ENCODE data around the gene TSNAX.
"Not testable (repeated sequence)": the region's sequence is repeated elsewhere in the genome, so short reads cannot be mapped to it uniquely, and the experiment has no call there.

TSNAX gene

GRCh38 chr1:231561647-231562383, 33.3 kb downstream of the TSNAX start:
- in situ Hi-C loops (cut with MboI; ENCODE audit: low sequenced_read_pairs) = no loop called here

DNA sequence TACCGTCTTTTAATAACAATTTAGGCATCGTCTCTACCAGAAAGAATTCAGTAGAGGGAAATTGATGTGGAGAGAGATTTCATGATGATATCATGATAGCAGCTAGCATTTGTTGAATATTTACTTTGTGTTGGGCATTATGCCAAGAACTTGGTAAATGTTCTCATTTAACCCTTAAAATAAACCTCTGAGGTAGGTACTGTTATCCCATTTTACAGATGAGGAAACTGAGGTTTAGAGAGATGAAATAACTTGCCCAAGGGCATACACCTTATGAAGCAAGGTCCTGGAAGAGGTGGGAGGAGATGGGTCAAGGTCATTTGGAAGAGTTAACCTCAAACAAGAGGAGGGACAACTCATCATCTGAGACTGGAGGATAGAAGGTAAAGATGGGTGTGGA, 34.8 kb downstream of the TSNAX start:
- in situ Hi-C loops (cut with MboI; ENCODE audit: low sequenced_read_pairs) = no loop called here

- in situ Hi-C loops (cut with MboI; ENCODE audit: low sequenced_read_pairs) = no loop called here
Observed at GRCh38 chr1:231564373-231564772, 35.9 kb downstream of the TSNAX start.

DNA sequence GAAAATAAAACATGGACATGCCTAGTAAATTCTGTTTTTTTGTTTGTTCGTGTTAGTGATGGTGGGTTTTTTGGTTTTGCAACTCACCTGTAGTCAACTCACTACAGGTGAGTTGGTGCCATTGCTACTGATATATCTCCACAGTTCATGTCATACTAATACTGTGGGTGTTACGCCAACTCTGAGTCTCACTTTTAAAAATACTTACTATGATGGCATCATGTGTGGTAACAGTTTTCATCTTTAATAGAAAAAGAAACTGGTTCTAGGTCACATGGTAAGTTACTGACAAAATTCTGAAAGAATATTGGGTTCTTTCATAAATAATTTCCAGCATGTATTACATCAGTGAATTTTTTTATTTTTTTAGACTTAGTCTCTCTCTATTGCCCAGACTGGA, 38.0 kb downstream of the TSNAX start:
- in situ Hi-C loops (cut with MboI; ENCODE audit: low sequenced_read_pairs) = no loop called here

DNA sequence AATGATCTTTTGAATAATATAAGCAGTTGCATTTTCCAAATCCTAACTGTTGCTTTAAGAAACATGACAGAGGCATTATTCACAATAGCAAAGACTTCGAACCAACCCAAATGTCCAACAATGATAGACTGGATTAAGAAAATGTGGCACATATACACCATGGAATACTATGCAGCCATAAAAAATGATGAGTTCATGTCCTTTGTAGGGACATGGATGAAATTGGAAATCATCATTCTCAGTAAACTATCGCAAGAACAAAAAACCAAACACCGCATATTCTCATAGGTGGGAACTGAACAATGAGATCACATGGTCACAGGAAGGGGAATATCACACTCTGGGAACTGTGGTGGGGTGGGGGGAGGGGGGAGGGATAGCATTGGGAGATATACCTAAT, 41.8 kb downstream of the TSNAX start:
- in situ Hi-C loops (cut with MboI; ENCODE audit: low sequenced_read_pairs) = not testable (repeated sequence)

GRCh38 chr1:231571904-231572303, 43.4 kb downstream of the TSNAX start:
- in situ Hi-C loops (cut with MboI; ENCODE audit: low sequenced_read_pairs) = no loop called here

GRCh38 chr1:231575472-231575871, 47.0 kb downstream of the TSNAX start:
- in situ Hi-C loops (cut with MboI; ENCODE audit: low sequenced_read_pairs) = no loop called here

- in situ Hi-C loops (cut with MboI; ENCODE audit: low sequenced_read_pairs) = no loop called here
Observed at GRCh38 chr1:231576804-231577718, 48.6 kb downstream of the TSNAX start.

GRCh38 chr1:231580874-231581273, 52.4 kb downstream of the TSNAX start:
- in situ Hi-C loops (cut with MboI; ENCODE audit: low sequenced_read_pairs) = no loop called here

GRCh38 chr1:231581859-231582258, 53.4 kb downstream of the TSNAX start:
- in situ Hi-C loops (cut with MboI; ENCODE audit: low sequenced_read_pairs) = no loop called here

GRCh38 chr1:231583376-231583775, 54.9 kb downstream of the TSNAX start:
- in situ Hi-C loops (cut with MboI; ENCODE audit: low sequenced_read_pairs) = no loop called here

GRCh38 chr1:231584117-231584516, 55.6 kb downstream of the TSNAX start:
- in situ Hi-C loops (cut with MboI; ENCODE audit: low sequenced_read_pairs) = no loop called here

DNA sequence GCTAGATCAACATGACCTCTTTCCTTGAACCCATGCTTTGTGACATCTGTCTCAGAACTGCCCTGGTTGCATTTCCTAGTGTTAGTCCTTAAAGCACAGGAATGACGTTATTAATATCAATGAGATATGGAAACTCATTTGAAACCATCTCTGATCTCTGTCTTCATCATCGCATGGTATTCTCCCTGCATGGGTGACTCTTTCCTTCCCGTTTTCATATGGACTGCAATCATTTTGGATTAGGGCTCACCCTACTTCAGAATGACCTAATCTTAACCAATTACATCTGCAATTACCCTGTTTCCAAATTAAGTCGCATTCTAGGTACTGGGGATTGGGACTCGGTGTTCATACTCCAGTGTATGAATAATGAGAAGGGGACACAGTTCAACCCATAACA, 56.5 kb downstream of the TSNAX start:
- in situ Hi-C loops (cut with MboI; ENCODE audit: low sequenced_read_pairs) = no loop called here

GRCh38 chr1:231590453-231591198, 62.2 kb downstream of the TSNAX start:
- in situ Hi-C loops (cut with MboI; ENCODE audit: low sequenced_read_pairs) = no loop called here

DNA sequence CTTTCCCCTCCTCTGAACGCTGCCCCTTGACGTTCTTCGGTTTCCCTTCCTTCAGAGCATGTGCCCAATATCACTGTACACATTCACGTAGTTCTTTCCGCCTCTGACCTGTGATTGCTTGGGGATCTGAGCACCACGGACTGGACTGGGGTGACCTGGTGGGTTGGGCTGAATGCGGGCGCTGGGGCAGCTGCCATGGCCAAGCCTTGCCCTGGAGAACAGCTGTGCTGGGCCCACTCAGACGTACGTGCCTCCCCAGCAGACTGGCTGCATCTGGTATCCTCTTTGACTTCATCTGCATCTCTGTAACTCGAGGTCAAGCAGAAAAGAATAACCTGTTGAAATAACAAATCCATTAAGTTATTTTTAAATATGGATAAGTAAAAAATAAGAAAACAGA, 63.0 kb downstream of the TSNAX start:
- in situ Hi-C loops (cut with MboI; ENCODE audit: low sequenced_read_pairs) = no loop called here

GRCh38 chr1:231592809-231593208, 64.3 kb downstream of the TSNAX start:
- in situ Hi-C loops (cut with MboI; ENCODE audit: low sequenced_read_pairs) = no loop called here

DNA sequence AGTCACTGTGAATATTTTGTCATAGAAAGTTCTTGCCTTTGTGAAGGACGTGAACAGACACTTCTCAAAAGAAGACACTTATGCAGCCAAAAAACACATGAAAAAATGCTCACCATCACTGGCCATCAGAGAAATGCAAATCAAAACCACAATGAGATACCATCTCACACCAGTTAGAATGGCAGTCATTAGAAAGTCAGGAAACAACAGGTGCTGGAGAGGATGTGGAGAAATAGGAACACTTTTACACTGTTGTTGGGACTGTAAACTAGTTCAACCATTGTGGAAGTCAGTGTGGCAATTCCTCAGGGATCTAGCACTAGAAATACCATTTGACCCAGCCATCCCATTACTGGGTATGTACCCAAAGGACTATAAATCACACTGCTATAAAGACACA, 64.8 kb downstream of the TSNAX start:
- in situ Hi-C loops (cut with MboI; ENCODE audit: low sequenced_read_pairs) = not testable (repeated sequence)

DNA sequence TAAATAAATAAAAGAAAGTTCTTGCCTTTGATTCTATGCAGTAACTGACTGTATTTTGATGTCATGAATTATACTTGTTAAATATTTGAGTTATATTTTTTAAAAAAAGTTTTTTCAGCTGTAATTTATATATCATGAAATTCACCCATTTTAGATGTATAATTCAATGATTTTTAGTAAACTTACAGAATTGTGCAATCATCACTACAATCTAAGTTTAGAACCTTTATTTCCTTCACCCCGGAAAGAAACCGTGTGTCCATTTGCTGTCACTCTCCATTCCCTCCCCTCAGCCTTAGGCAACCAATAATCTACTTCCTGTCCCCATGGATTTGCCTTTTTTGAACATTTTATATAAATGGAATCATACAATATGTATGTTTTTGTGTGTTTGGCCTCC, 65.7 kb downstream of the TSNAX start:
- in situ Hi-C loops (cut with MboI; ENCODE audit: low sequenced_read_pairs) = no loop called here

GRCh38 chr1:231594749-231595148, 66.3 kb downstream of the TSNAX start:
- in situ Hi-C loops (cut with MboI; ENCODE audit: low sequenced_read_pairs) = no loop called here

DNA sequence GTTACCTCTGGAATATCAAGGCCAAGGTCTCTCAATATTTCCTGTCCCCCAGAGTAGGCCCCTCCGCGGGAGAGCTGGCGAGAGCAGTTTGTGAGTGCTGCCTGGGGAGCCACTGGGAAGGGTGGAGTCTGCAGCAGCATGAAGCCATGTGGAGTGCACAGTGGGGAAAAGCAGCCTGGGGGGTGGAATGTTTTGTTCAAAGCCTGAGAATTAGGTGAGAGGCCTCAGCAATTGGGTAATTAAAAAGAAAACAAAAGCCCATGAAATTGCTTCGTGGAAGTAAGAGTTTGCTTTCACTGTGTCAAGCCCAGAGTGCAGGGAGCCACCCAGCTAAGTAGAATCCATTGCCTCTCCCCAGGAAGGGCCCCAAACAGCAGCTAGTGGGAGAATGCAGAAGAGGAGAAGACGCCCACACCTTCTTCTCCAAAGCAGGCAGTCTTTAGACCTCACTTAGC, 67.9 kb downstream of the TSNAX start:
- in situ Hi-C loops (cut with MboI; ENCODE audit: low sequenced_read_pairs) = no loop called here

DNA sequence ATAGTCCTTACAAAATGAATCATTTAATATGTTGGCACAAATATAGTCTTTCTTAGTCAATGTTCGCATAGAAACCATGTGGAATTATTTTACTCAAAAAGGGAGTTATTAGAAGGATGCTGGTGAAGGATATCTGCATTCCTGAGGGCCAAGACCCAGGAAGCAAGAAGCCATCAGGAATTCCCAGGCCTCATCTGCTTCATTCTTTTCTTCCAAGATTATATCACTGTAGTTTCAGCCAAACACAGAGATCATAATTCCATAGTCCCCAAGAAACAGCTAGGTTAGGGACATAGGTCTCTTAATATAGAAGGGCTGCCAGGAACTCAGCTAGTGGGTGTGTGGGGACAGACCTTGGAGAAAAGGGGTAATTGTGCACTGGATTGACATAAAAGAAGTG, 69.5 kb downstream of the TSNAX start:
- in situ Hi-C loops (cut with MboI; ENCODE audit: low sequenced_read_pairs) = no loop called here

Measured in HL-60/S4 treated with retinoic acid at 250 ng/mL for 4 days and 3 days (cell line).